ENCODE results near the gene GRB14.
"Not testable (repeated sequence)": the region's sequence is repeated elsewhere in the genome, so short reads cannot be mapped to it uniquely, and the experiment has no call there.

DNA sequence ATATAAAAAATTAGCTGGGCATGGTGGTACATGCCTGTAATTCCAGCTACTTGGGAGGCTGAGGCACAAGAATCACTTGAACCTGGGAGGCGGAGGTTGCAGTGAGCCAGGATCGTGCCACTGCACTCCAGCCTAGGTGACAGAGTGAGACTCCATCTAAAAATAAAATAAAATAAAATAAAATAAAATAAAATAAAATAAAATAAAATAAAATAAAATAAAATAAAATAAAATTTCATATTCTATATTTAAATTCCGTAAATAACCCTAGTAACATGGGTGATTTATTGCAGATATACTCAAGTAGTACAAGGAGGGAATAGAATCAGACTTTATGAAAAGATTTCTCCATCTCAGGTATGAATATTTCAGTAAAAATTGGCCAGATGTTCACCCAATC is 71.6 kb downstream of the GRB14 start:
- TF ChIP-seq EZH2 (optimal IDR thresholded peaks at IDR 0.05; ENCODE audit: low read depth, low read length), result not testable (repeated sequence)
- TF ChIP-seq, protein P1, sequence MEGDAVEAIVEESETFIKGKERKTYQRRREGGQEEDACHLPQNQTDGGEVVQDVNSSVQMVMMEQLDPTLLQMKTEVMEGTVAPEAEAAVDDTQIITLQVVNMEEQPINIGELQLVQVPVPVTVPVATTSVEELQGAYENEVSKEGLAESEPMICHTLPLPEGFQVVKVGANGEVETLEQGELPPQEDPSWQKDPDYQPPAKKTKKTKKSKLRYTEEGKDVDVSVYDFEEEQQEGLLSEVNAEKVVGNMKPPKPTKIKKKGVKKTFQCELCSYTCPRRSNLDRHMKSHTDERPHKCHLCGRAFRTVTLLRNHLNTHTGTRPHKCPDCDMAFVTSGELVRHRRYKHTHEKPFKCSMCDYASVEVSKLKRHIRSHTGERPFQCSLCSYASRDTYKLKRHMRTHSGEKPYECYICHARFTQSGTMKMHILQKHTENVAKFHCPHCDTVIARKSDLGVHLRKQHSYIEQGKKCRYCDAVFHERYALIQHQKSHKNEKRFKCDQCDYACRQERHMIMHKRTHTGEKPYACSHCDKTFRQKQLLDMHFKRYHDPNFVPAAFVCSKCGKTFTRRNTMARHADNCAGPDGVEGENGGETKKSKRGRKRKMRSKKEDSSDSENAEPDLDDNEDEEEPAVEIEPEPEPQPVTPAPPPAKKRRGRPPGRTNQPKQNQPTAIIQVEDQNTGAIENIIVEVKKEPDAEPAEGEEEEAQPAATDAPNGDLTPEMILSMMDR (IDR thresholded peaks at IDR 0.05; ENCODE audit: low read length), result not testable (repeated sequence)

Data from MM.1S (cell line).